ENCODE results near the gene ARID1B.

The ARID1B gene

DNA sequence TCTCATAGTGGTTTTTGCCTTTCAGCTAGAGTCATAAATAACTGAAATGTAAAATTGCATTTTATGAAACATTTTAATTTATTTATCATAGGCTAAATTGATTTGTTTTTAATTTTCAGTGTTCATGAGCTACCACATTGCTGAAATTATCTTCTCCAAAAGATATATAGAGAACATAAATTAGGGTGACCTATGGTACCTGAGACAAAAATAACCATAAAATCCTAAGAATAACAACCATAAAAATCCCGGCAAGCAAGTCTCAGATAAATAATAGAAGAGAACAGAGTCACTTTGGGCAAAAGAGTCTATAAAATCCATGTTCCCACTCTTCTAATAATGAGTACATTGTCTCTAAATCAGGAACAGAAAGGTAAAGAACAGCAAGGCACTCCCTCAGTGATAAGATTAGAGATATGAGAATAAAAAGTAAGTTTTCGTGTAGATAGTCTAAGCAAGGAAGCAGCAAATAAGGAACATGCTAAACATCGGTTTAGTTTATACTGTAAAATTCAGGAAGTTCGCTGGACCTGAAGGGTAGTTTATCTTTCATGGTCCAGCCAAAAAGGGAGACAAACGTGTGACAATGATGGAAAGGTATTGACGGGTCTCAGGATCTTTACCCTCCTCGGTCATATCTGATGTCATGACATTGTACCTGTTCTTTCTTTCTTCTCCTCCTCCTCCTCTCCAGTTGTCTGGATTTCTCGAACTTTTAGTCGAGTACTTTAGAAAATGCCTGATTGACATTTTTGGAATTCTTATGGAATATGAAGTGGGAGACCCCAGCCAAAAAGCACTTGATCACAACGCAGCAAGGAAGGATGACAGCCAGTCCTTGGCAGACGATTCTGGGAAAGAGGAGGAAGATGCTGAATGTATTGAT, 428.5 kb downstream of the ARID1B start:
- TF ChIP-seq TRIM28 (IDR thresholded peaks at IDR 0.05; ENCODE audit: borderline replicate concordance, low read length) (0 out of 2 replicates have a peak, but pooled peaks have one; percentile 28), ZNF843 (tag by site-specific recombination; IDR thresholded peaks at IDR 0.05) (peak; percentile 34; the same call in 1 of the 2 replicates), ZNF664 (tag by site-specific recombination; IDR thresholded peaks at IDR 0.05) (no peak), ZNF18 (tag by site-specific recombination; IDR thresholded peaks at IDR 0.05) (0 out of 2 replicates have a peak, but pooled peaks have one; percentile 41), FEZF1 (tag by site-specific recombination; IDR thresholded peaks at IDR 0.05) (peak; percentile 66), BCL6B (tag by site-specific recombination; IDR thresholded peaks at IDR 0.05) (0 out of 2 replicates have a peak, but pooled peaks have one; percentile 13), PRDM6 (tag by site-specific recombination; IDR thresholded peaks at IDR 0.05) (peak; percentile 64), ZNF513 (tag by site-specific recombination; IDR thresholded peaks at IDR 0.05) (peak; percentile 78; the same call in 1 of the 2 replicates)
- TF ChIP-seq, protein P1, sequence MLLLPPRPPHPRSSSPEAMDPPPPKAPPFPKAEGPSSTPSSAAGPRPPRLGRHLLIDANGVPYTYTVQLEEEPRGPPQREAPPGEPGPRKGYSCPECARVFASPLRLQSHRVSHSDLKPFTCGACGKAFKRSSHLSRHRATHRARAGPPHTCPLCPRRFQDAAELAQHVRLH (tag by site-specific recombination; IDR thresholded peaks at IDR 0.05): no peak
- Histone ChIP-seq H3K9me3 (ENCODE audit: control insufficient read depth, insufficient read depth, low read depth, low read length) (no peaks in the 10 kb centered on the region), H3K4me3 (ENCODE audit: low read depth, low read length) (no peak overlapping the region), H3K4me1 (ENCODE audit: control insufficient read depth, insufficient read depth, low read length) (peaks cover 5% of the 10 kb centered on the region; the same call in 1 of the 2 replicates), H3K36me3 (ENCODE audit: control insufficient read depth in 2 of 2, insufficient read depth in 1 of 2, low read length in 2 of 2) (peaks cover 0 to 48% of the 10 kb centered on the region in 2 experiments; a peak in 1 of 3 replicates), H3K27ac (ENCODE audit: extremely low read depth, low read depth, low read length) (no peak overlapping the region)
- CTCF ChIA-PET: interaction anchor here (1.7 kb wide), 1 partner anchor 171 kb away, joined by 4 read pairs; no protein-coding TSS in a partner anchor
- POLR2A ChIA-PET: no interaction called here

- POLR2A ChIA-PET: interaction anchor here (0.8 kb wide), 1 partner anchor 10 kb away, joined by 3 read pairs; no protein-coding TSS in a partner anchor
- CTCF ChIA-PET: no interaction called here
- TF ChIP-seq SCRT1 (tag by site-specific recombination; IDR thresholded peaks at IDR 0.05; ENCODE audit: borderline replicate concordance) (peak; percentile 26; the same call in 1 of the 2 replicates), SCRT2 (tag by site-specific recombination; IDR thresholded peaks at IDR 0.05) (peak; percentile 52; the same call in 1 of the 2 replicates), ZBTB21 (tag by site-specific recombination; IDR thresholded peaks at IDR 0.05) (no peak), TRIM28 (IDR thresholded peaks at IDR 0.05; ENCODE audit: borderline replicate concordance, low read length) (no peak)
- Histone ChIP-seq H3K9me3 (ENCODE audit: control insufficient read depth, insufficient read depth, low read depth, low read length) (no peaks in the 10 kb centered on the region), H3K36me3 (ENCODE audit: control insufficient read depth in 2 of 2, insufficient read depth in 1 of 2, low read length in 2 of 2) (peaks cover 0 to 41% of the 10 kb centered on the region in 2 experiments; a peak in 1 of 3 replicates), H3K27ac (ENCODE audit: extremely low read depth, low read depth, low read length) (no peak overlapping the region), H3K4me3 (ENCODE audit: low read depth, low read length) (no peak overlapping the region), H3K4me1 (ENCODE audit: control insufficient read depth, insufficient read depth, low read length) (peaks cover 5% of the 10 kb centered on the region; the same call in 1 of the 2 replicates)
Measured at GRCh38 chr6:157206359-157206815, 429.2 kb downstream of the ARID1B start.

Data from HEK293 (cell line).